ENCODE data around the gene ZNF423. TPM values are rescaled to one million over a fixed set of nuclear protein-coding genes. Genes with fewer than 3 reads are reported as not detected.

The ZNF423 gene
- total RNA-seq, 1 donor = 11.6 TPM

DNA sequence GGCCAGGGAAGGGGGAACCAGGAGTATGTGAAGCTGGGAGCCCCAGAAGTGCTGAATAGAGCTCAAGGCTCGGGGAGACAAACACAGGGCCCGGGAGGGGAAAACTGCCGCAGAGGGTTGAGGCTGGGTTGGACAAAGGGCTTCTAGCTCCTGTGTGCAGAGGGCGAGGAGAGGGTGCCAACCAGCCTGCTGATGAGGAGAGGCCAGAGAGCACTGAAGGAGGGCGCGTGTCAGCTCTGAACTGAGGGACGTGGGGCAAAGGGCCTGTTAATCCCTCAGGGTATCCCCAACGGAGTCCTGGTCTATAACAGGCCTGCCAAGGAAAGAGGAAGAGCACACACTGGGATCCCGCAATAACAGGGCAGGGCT, 331.0 kb downstream of the ZNF423 start:
- no peaks in the 10 kb centered on the region for H3K4me1 ChIP-seq (ENCODE audit: insufficient read depth, low read length)
- TF ChIP-seq, protein P1, sequence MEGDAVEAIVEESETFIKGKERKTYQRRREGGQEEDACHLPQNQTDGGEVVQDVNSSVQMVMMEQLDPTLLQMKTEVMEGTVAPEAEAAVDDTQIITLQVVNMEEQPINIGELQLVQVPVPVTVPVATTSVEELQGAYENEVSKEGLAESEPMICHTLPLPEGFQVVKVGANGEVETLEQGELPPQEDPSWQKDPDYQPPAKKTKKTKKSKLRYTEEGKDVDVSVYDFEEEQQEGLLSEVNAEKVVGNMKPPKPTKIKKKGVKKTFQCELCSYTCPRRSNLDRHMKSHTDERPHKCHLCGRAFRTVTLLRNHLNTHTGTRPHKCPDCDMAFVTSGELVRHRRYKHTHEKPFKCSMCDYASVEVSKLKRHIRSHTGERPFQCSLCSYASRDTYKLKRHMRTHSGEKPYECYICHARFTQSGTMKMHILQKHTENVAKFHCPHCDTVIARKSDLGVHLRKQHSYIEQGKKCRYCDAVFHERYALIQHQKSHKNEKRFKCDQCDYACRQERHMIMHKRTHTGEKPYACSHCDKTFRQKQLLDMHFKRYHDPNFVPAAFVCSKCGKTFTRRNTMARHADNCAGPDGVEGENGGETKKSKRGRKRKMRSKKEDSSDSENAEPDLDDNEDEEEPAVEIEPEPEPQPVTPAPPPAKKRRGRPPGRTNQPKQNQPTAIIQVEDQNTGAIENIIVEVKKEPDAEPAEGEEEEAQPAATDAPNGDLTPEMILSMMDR (IDR thresholded peaks at IDR 0.05; ENCODE audit: extremely low read depth, low read depth, low read length) = no peak

DNA sequence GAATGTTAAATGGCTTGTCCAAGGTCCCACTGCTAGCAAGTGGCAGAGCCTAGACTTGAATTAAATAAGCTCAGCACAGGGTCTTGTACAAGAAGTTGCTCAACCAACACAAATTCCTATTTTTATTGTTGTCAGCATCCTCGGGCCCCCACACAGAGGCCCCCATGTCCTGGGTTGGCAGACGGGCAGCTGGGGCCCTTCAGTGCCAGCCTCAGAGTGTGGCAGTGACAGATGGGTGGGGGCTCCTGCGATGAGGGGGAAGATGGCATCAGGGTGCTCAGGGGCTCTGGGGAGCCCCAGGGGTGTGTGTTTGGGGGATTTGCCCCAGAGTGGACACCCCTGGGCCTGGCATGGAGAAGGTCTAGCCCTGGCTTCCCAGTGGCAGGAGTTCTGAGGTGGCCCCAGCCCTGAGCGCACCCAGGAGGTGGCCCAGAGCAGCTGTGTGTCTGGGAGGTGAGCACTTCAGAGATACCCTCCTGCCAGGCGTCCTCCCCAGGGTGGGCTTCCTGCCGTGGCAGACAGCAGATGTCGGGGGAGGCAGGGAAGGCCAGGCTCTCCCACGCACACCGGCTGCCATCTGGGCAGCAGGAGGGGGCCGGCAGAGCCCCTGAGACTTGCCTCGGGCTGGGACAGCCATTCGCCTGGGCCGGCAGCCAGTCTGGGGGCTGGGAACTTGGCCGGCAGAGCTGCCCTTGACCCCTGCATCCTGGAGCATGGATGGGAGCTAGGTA, 331.5 kb downstream of the ZNF423 start:
- no peaks in the 10 kb centered on the region for H3K27me3 ChIP-seq (ENCODE audit: insufficient read depth, low read length)
- DNase-seq (ENCODE audit: insufficient read length, low spot score, missing footprints) = peak; percentile 57
- H3K36me3 ChIP-seq (ENCODE audit: insufficient read depth, low read length) = no peaks in the 10 kb centered on the region
- no peaks in the 10 kb centered on the region for H4K20me1 ChIP-seq (ENCODE audit: insufficient read depth, low read length)
- no peak overlapping the region for H2AFZ ChIP-seq (ENCODE audit: low read length)
- TF ChIP-seq, protein P1 (IDR thresholded peaks at IDR 0.05; ENCODE audit: extremely low read depth, low read depth, low read length) = no peak
- no peaks in the 10 kb centered on the region for H3K4me1 ChIP-seq (ENCODE audit: insufficient read depth, low read length)
- no peaks in the 10 kb centered on the region for H3K9me3 ChIP-seq (ENCODE audit: low read depth, low read length)
- no peak overlapping the region for H3K4me2 ChIP-seq (ENCODE audit: insufficient read depth, low read length)
- no peaks in the 10 kb centered on the region for H3K79me2 ChIP-seq (ENCODE audit: insufficient read depth, low read length)
- no peak overlapping the region for H3K4me3 ChIP-seq (ENCODE audit: insufficient read depth, low read length)
- no peak overlapping the region for H3K27ac ChIP-seq (ENCODE audit: low read depth, low read length)

More for the DNA sequence above, 331.0 kb downstream of the ZNF423 start:
- no peak overlapping the region for H3K4me3 ChIP-seq (ENCODE audit: insufficient read depth, low read length)
- no peak overlapping the region for H3K27ac ChIP-seq (ENCODE audit: low read depth, low read length)
- no peaks in the 10 kb centered on the region for H3K9me3 ChIP-seq (ENCODE audit: low read depth, low read length)
- H3K4me2 ChIP-seq (ENCODE audit: insufficient read depth, low read length) = no peak overlapping the region
- H4K20me1 ChIP-seq (ENCODE audit: insufficient read depth, low read length) = no peaks in the 10 kb centered on the region
- no peaks in the 10 kb centered on the region for H3K27me3 ChIP-seq (ENCODE audit: insufficient read depth, low read length)
- DNase-seq (ENCODE audit: insufficient read length, low spot score, missing footprints) = peak; percentile 66
- no peaks in the 10 kb centered on the region for H3K79me2 ChIP-seq (ENCODE audit: insufficient read depth, low read length)
- no peaks in the 10 kb centered on the region for H3K36me3 ChIP-seq (ENCODE audit: insufficient read depth, low read length)
- no peak overlapping the region for H2AFZ ChIP-seq (ENCODE audit: low read length)

DNA sequence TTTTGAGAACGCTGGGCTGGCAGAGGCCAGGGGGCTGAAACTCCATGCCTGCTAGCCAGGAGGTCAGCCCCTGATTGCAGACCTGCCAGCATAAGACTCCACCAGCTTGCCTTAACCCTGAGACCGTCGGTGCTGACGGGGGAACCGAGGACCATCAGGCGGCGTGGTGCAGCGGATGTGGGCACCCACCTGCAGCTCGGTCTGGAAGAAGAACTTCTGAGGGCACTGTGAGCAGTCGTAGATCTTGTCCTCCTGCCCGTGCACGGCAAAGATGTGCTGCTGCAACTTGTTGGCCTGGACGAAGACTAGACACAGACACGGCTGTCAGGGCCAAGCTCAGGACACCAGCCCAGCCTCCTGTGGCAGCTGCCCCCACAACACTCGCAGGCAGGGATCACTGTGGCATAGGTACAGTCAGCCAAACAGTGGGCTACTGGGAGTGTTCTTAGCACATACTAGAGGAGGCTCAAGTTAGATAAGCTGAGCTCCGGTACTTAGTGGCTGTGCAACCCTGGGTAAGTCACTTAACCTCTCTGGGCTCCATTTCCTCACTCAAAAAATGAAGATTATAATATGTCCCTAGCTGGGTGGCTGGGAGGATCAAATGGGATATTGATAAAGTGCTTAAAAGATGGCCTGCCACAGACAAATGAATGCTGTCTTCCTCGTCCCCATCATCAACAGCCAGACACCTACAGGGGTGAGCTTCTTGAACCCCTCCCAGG, 332.3 kb downstream of the ZNF423 start:
- no peak overlapping the region for H3K4me2 ChIP-seq (ENCODE audit: insufficient read depth, low read length)

More for the DNA sequence above, 332.3 kb downstream of the ZNF423 start:
- Histone ChIP-seq H3K4me3 (ENCODE audit: insufficient read depth, low read length) (no peak overlapping the region), H3K36me3 (ENCODE audit: insufficient read depth, low read length) (no peaks in the 10 kb centered on the region), H3K27me3 (ENCODE audit: insufficient read depth, low read length) (no peaks in the 10 kb centered on the region), H4K20me1 (ENCODE audit: insufficient read depth, low read length) (no peaks in the 10 kb centered on the region), H3K9me3 (ENCODE audit: low read depth, low read length) (no peaks in the 10 kb centered on the region), H3K27ac (ENCODE audit: low read depth, low read length) (no peak overlapping the region), H3K79me2 (ENCODE audit: insufficient read depth, low read length) (no peaks in the 10 kb centered on the region), H3K4me1 (ENCODE audit: insufficient read depth, low read length) (no peaks in the 10 kb centered on the region), H2AFZ (ENCODE audit: low read length) (no peak overlapping the region)
- peak; percentile 21 for DNase-seq (ENCODE audit: insufficient read length, low spot score, missing footprints)
- TF ChIP-seq, protein P1 (IDR thresholded peaks at IDR 0.05; ENCODE audit: extremely low read depth, low read depth, low read length) = no peak
